ENCODE data around the gene RBPJ.
"Not testable (repeated sequence)": the region's sequence is repeated elsewhere in the genome, so short reads cannot be mapped to it uniquely, and the experiment has no call there.

Gene RBPJ

GRCh38 chr4:26302031-26302899 is 18.5 kb upstream of the RBPJ start:
- no peak for DNase-seq

GRCh38 chr4:26303008-26303407 is 17.8 kb upstream of the RBPJ start:
- no peak for DNase-seq

DNA sequence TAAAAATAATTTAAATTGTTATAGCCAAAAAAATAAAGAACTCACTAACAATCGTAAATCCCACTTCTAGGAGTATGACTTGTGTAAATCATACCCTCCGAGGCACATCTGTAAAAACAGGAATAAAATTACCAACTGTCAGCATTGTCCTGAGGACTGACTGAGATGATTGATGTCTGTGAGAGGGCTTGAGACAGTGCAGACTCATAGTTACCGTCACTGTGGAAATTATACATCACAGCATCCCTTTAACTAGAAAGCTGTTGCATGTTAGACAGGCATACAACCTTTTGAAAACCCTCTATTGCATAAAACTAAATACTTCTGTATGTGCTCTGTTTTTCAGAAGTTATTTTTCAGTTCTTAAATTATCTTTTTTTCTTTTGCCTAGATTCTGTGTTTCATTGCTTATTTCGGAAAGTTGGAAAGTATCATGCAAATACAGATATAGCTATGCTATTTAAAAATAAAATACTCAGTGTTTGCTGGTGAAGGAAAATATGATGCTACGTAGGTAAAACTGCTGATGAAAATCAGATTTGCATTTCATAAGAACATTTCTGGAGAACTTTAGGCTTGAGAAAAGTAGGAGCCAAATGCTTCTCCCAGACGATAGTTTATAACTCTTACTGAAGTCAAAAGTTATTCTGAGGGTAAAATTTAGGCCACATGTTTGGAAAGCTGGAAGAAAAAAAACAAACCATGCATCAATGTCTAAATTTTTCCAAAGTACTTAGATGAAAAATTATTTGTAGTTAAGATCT is 13.6 kb upstream of the RBPJ start:
- no peak for DNase-seq

DNA sequence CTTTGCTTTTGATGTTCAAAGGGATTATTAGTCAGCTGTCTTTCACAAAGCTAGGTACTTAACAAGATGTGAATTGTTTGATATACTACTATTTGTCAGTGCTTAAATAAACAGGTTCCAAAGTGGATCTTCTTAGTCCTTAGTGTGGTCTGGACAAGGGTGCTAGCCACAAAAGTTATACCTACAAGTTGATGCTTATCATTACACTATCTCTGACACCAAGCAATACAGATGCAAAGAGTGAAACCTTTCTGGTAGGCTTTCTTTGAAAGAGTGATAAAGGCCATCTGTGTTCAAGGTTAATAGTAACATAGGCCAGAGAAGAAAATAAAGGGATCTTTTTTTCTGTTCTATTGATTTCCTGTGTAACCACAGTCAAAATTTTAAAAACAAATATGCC is 12.2 kb upstream of the RBPJ start:
- DNase-seq = no peak

GRCh38 chr4:26310264-26310663 is 10.6 kb upstream of the RBPJ start:
- DNase-seq = no peak

DNA sequence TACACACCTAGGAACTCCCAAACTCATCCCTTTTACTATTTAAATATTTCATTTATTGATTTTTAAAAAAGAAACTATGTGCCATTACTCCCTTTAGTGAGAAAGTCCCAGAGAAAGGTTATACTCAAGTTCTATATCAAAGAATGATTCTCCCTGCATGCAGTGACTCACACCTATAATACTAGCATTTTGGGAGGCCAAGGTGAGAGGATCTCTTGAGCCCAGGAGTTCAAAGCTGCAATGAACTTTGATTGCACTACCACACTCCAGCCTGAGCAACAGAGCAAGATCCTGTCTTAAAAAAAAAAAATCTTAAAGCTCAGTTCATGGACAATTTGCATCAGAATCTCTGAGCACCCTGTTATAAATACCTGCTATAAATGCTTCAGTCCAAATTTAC is 9.2 kb upstream of the RBPJ start:
- DNase-seq = no peak

- DNase-seq = not testable (repeated sequence)
Observed at GRCh38 chr4:26315316-26315932, 5.4 kb upstream of the RBPJ start.

DNA sequence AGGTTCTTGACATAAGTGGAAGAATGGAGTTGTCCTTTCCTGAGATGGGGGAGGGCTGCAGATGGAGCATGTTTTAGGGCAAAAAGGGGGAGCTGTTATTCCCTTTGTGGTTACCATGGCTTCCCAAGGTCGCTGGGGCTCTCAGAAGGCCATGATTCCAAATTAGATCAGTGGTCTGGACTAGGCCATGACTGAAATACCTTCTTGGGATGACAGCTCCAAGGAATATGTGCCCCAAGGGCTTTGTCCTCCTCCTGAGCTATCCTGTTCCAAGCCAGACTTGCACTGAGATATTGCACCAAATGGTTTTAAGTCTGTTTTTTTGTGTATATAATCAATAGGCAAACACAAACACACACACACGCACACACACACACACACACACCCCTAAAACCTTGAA is 3.0 kb upstream of the RBPJ start:
- no peak for DNase-seq

GRCh38 chr4:26319467-26319948 is 1.3 kb upstream of the RBPJ start:
- peak; percentile 94 for DNase-seq

DNA sequence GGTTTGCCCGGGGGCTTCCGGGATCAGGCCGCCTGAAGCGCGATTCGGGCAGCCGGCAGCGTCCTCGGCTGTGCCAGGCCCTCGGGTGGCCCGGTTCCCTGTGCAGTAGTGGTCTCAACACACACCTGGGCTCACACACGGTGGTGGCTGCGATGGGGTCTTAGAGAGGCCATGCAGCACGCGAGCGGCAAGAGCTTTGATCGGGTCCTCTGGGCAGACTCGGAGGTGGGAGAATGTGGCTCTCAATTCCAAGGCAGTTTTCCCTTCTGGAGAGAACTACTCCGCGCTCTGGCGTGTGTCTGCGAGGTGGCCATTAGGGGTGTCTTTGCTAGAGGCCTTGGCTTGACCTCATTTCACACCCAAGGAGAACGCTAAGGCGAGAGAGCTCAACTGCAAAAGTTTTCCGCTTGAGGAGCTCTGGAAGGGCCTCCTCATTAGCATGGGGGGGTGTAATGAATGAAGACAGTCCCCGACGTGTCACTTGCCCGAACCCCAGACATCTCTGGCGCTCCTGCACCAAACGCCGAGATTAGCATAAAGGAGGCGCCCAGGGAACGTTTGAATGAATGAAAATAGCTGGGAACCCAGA is 771 bp upstream of the RBPJ start:
- DNase-seq = no peak

GRCh38 chr4:26321373-26322221 is 783 bp downstream of the RBPJ start:
- DNase-seq = peak; percentile 42

DNA sequence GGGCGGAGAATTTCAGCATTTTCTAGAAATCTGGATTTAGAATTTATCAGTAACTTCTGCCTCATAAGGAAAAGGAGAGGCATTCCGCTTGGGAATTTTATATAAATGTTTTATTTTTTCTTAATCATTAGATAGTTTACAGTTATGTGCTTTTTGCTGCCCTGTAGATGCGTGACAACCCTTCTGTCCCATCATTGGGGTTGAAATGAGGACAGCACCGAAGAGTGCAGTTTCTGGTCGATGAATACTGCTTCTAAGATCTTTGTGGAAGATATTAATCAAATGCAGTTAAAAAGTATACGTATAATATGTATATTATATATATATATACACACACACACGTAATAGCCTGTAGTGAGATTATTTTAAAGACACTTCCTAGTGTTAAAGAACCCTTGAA is 1.5 kb downstream of the RBPJ start:
- DNase-seq = no peak

DNA sequence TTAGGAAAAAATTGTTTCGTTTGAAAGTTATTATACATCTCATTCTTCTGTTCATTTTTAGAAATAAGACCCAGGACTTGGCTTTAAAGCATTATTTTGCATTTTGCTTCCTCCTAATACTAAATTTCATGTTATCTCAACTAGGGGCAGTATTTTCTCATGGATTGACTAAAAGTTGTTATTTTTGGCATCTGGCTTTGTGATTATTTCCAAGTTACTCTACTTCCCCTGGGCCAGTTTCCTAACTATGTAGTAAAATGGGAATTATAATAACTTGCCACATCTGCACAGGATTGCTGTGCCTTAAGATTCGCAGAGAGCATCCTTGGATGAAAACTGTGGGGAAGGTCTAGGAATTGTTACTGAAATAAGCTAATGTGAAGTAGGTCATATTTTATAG is 3.0 kb downstream of the RBPJ start:
- DNase-seq = no peak

DNA sequence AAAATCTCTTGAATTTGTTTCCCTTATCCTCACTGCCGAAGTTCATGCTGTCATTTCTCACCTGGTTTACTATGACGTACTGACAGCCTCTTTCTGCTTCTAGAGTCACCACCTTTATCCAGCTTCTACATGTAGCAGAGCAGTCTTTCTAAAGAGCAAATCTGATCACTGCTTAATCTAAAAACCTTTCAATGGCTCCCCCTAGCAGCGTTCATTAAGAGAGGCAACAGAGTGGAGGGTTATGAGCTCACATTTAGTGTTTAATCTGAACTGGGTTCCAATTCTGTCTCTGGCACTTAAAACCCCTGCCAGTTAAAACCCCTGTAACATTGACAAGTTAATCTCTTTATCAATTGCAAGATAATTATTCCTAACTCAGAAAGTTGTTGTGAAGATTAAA is 4.4 kb downstream of the RBPJ start:
- DNase-seq = no peak

DNA sequence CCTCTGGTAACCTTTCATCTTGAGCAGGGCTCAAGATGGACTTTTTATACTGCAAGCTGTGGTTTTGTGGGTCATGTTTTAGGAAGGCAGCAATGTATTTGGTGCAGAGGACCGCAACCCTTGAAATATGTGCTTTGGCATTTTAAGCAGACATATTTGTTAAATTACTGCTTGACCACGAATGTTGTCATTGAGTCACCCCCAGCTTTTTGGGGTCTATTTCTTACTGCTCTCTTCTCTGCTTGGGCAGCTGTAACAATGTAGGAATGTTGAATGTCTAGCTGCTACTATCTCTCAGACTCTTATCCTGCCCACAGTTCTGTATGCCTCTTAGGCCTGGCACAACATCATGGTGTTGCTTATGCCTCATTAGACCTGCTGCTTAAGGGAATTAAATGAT is 6.0 kb downstream of the RBPJ start:
- DNase-seq = no peak

DNA sequence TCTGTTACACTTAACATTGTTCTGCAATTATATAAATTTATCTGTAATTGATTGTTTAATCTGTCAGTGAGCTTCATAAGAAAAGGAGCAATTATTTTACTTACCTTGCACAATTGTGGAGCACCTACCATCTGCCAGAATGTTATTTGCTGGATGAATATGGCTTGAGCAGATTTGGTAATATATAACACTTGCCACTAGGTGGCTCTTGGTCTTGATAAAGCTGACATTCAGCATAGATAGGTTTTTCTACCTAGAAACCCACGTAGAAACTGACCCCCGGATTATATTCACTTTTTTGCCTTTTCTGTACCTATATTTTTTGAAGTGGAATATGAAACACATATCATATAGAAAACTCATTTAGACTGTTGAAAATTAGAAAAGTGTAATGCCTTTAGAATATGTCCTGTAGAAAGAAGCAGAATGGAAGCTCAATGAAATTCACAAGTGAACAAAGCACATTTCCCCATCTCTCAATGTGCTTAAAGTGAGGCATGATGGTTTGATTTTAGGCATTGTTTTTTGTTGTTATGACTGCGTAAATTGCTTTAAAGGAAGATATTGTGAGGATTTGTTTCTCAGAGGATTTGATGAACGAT is 9.5 kb downstream of the RBPJ start:
- no peak for DNase-seq

GRCh38 chr4:26330946-26331345 is 10.1 kb downstream of the RBPJ start:
- DNase-seq = no peak

DNA sequence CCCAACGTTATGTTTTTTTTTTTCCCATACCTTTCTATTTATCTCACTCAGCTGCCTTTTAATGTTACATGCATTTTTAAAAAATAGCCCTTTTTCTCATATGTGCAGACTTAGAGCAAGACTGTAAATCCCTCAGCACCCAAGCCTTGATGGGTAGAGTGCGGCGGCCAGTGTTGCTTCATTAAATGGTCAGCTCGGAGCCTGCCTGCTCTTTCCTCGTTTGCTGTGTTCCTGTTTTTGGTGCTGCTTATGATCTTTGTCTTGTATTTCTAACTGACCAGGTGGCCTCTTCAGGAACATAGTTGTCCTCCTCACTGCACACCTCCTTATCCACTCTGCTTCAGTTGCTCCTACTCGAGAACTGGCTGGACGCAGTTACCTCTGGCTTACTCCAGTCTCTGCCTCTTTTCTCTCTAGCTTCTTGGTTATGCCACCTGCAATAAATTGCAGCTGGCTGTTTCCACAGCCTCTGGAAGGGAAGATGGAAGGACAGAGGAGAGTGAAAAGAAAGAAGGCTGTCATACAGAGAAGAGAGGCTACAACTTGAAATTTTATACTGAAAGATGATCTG is 10.7 kb downstream of the RBPJ start:
- DNase-seq = no peak

- no peak for DNase-seq
Observed at GRCh38 chr4:26334366-26334765, 13.6 kb downstream of the RBPJ start.

DNA sequence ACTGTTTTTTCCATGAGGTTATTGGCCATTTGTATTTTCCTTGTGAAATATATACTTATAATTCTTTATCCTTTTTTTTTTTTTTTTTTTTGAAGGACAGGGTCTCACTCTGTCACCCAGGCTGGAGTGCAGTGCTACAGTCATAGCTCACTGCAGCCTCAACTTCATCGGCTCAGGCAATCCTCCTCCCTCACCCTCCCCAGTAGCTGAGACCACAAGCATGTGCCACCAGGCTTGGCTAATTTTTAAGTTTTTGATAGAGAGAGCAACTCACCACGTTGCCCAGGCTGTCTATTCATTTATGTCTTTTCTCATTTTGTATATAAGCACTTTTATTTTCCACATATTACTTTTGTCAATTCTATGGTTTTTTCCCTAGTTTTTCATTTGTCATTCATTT is 16.8 kb downstream of the RBPJ start:
- DNase-seq = no peak

- DNase-seq = no peak
Observed at GRCh38 chr4:26342328-26343037, 21.7 kb downstream of the RBPJ start.

Data from activated T-cell treated with anti-CD3 and anti-CD28 coated beads, Interleukin-2, amount 50 U/mL, for 1 hour (primary cell).